HG02571 (cell line): ENCODE results near the gene EARS2.
"Not testable (repeated sequence)": the region's sequence is repeated elsewhere in the genome, so short reads cannot be mapped to it uniquely, and the experiment has no call there.

Experiments used
- ATAC-seq: cut with Tn5 transposase; IDR thresholded peaks from one replicate; pipeline ENCODE4 v1.9.1; 2021; ENCODE audit warnings: mild to moderate bottlenecking, moderate library complexity; ENCODE audit not compliant: unreplicated experiment

EARS2 gene

GRCh38 chr16:23570992-23571632, 14.0 kb upstream of the EARS2 start:
- ATAC-seq = no peak

GRCh38 chr16:23567602-23568001, 10.5 kb upstream of the EARS2 start:
- no peak for ATAC-seq

GRCh38 chr16:23566724-23567123, 9.6 kb upstream of the EARS2 start:
- no peak for ATAC-seq

GRCh38 chr16:23564575-23565363, 7.6 kb upstream of the EARS2 start:
- no peak for ATAC-seq

- ATAC-seq = no peak
These were observed 6.0 kb upstream of the EARS2 start for GRCh38 chr16:23563186-23563585.

GRCh38 chr16:23562505-23562904, 5.4 kb upstream of the EARS2 start:
- ATAC-seq = no peak

- no peak for ATAC-seq
These were observed 4.4 kb upstream of the EARS2 start for GRCh38 chr16:23561586-23561985.

- peak; percentile 1 for ATAC-seq
These were observed 891 bp upstream of the EARS2 start for GRCh38 chr16:23557779-23558702.

GRCh38 chr16:23554536-23554935, 2.6 kb downstream of the EARS2 start:
- ATAC-seq = no peak

- no peak for ATAC-seq
These were observed 5.0 kb downstream of the EARS2 start for GRCh38 chr16:23552161-23552560.

- no peak for ATAC-seq
These were observed 7.2 kb downstream of the EARS2 start for GRCh38 chr16:23549938-23550337.

- ATAC-seq = no peak
These were observed 12.7 kb downstream of the EARS2 start for GRCh38 chr16:23544436-23544835.

- not testable (repeated sequence) for ATAC-seq
These were observed 16.4 kb downstream of the EARS2 start for GRCh38 chr16:23540817-23541178.

GRCh38 chr16:23539984-23540816, 16.9 kb downstream of the EARS2 start:
- no peak for ATAC-seq

- no peak for ATAC-seq
These were observed 18.3 kb downstream of the EARS2 start for GRCh38 chr16:23538919-23539278.

GRCh38 chr16:23537390-23537789, 19.8 kb downstream of the EARS2 start:
- ATAC-seq = no peak

- no peak for ATAC-seq
These were observed 21.2 kb downstream of the EARS2 start for GRCh38 chr16:23535901-23536300.

GRCh38 chr16:23534868-23535860, 22.0 kb downstream of the EARS2 start:
- no peak for ATAC-seq

- ATAC-seq = no peak
These were observed 24.7 kb downstream of the EARS2 start for GRCh38 chr16:23532448-23532847.
